ENCODE data around the gene COL23A1.

Gene COL23A1

GRCh38 chr5:178421128-178421527 lies 169.1 kb downstream of the COL23A1 start:
- DNase-seq (ENCODE audit: low spot score): no peak

- DNase-seq (ENCODE audit: low spot score): no peak
These were observed 169.8 kb downstream of the COL23A1 start for GRCh38 chr5:178420354-178420781.

DNA sequence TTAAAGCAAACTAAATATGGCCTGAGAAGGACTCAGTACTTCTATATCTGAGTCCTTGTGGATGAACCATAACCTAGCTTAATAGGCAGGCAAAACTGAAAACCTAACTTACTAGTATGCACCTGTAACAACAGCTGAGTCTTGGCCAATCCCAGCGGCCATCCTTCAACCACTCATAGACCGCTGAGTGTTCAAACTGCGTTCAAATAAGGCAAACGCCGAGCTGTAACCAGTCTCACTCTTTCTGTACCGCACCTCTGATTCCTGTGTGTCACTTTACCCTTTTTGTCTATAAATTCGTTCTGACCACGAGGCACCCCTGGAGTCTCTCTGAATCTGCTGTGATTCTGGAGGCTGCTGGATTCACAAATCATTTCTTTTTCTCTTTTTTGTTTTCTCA lies 170.5 kb downstream of the COL23A1 start:
- DNase-seq (ENCODE audit: low spot score): no peak

- no peak for DNase-seq (ENCODE audit: low spot score)
These were observed 171.0 kb downstream of the COL23A1 start for GRCh38 chr5:178419196-178419595.

DNA sequence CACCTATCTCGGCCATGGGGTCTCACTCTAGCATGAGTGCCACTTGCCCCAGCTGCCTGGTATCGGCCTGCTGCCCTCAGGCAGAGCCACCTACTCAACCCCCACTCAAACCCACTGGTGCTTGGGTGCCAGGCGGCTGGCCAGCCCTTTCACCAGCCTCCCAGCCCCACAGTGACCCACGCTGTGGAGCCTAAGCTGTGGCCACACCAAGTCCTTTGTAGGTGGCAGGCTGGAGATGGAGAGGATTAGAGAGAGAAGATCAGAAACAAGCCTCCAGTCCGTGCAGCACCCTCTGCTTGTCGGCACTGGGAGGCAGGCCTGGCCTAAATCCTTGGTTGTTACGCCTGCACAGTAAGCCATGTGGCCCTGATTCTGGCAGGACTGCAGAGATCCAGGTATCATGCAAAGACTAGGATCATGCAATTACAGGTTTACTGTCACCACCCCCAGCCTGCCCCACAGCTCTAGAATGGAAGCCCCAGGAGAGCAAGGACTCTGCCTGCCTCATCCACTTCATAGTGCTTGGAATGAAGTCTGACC lies 171.7 kb downstream of the COL23A1 start:
- DNase-seq (ENCODE audit: low spot score): no peak

GRCh38 chr5:178418031-178418430 lies 172.2 kb downstream of the COL23A1 start:
- no peak for DNase-seq (ENCODE audit: low spot score)

GRCh38 chr5:178417391-178417811 lies 172.8 kb downstream of the COL23A1 start:
- DNase-seq (ENCODE audit: low spot score): no peak

- DNase-seq (ENCODE audit: low spot score): peak; percentile 76
These were observed 173.3 kb downstream of the COL23A1 start for GRCh38 chr5:178416919-178417318.

DNA sequence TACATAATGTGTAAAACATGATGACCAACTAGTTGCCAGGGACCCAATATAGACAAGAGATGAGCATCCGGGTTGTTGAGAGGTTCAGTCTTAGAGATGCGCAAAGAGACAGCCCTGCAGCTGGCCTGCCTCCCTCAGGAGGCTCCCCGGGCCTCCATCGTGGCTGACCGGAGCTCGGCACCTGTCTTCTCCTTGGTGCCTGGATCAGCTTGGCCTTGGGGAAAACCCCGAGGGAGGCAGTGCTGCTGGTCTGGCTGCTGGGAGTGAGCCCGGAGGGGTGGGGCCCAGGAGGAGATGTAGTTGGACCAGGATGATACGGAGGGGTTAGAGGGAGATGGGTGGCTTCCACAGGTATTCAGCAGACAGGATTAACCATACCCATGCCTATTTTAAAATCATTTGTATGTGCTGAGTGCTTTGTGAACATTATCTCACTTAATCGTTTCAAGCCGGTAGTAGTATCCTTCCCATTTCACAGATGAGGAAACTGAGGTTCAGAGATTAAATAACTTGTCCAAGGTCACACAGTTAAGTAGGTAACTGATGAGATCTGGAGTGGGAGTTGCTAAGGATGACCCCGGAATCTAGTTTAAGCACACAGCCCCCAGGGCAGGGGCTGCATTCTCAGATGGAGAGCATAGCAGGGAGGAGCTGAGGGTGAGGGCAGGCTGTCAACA lies 173.8 kb downstream of the COL23A1 start:
- no peak for DNase-seq (ENCODE audit: low spot score)

GRCh38 chr5:178415353-178415752 lies 174.8 kb downstream of the COL23A1 start:
- DNase-seq (ENCODE audit: low spot score): no peak

DNA sequence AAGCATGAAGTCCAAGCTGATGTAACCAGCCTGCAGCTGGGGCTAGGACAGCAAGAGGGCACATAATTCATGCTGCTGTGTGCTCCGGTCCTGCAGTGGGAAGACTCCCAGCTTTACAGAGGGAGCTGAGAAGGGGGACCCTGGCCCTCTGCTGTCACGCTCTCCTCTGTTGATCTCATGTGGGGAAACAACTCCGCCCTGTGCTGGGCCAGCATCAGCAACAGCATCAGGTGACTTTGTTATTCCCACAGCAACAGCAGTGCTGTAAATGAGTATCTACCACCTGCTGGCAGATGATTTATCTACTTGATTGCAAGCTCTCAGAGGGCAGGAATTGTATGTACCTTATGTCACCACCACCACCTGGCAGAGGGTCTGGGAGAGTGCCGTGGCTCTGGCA lies 176.2 kb downstream of the COL23A1 start:
- DNase-seq (ENCODE audit: low spot score): no peak

- no peak for DNase-seq (ENCODE audit: low spot score)
These were observed 179.1 kb downstream of the COL23A1 start for GRCh38 chr5:178411083-178411482.

- no peak for DNase-seq (ENCODE audit: low spot score)
These were observed 182.5 kb downstream of the COL23A1 start for GRCh38 chr5:178407646-178408045.

DNA sequence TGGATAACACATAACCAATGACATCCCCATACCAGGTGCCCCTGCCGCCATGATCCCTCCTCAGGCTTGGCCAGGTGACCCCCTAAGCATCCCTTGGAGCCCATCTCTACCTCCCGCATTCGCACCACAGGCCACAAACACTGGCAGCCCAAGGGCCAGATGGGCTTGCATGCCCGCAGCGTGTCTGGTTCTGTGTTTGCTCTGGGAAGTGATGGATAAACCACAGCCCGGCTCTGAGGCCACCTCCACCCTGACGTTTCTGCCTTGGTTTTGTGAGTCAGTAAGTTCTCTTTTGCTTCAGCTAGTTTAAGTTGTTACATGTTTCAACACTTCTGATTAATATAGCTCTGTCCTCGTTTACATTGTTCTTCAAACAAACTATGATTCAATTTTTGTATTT lies 185.2 kb downstream of the COL23A1 start:
- no peak for DNase-seq (ENCODE audit: low spot score)

DNA sequence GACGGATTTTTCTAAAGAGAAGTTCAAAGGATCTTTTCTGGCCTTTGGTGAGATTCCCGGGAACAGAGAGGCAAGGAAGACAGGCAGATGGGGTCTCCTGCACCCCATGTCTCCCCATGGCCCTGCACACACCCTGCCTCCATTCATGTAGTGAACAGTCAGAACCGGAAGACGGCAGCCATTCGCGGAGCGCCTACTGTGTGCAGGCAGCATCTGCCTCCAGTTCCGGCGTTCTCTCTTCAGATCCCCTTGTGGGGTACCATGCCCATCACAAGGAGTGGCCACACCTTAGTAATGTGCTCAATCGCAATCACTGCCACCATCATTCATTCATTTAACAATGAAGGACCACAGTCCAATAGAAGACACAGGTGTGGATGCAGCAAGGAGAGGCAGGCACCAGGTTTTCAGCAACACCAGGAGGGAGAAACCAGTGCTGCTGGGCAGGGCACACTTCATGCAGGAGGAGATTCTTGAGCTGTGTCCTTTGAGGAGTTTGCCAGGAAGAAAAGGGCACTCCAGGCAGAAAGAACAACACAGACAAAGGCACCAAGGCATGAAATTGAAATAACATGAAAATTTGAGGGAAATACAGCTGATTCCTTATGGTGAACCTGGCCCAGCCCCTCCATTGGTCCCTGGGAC lies 186.1 kb downstream of the COL23A1 start:
- DNase-seq (ENCODE audit: low spot score): no peak

GRCh38 chr5:178403351-178403750 lies 186.8 kb downstream of the COL23A1 start:
- no peak for DNase-seq (ENCODE audit: low spot score)

- DNase-seq (ENCODE audit: low spot score): no peak
These were observed 190.5 kb downstream of the COL23A1 start for GRCh38 chr5:178399701-178400095.

- no peak for DNase-seq (ENCODE audit: low spot score)
These were observed 191.1 kb downstream of the COL23A1 start for GRCh38 chr5:178398901-178399700.

GRCh38 chr5:178396796-178397720 lies 193.1 kb downstream of the COL23A1 start:
- no peak for DNase-seq (ENCODE audit: low spot score)

- no peak for DNase-seq (ENCODE audit: low spot score)
These were observed 196.1 kb downstream of the COL23A1 start for GRCh38 chr5:178394074-178394473.

GRCh38 chr5:178392931-178393394 lies 197.2 kb downstream of the COL23A1 start:
- no peak for DNase-seq (ENCODE audit: low spot score)

- no peak for DNase-seq (ENCODE audit: low spot score)
These were observed 197.8 kb downstream of the COL23A1 start for GRCh38 chr5:178392386-178392785.

Measured in kidney tubule cell (primary cell).